EL (cell line): Measurements from ENCODE around the gene CRK.
"Not testable (repeated sequence)": the region's sequence is repeated elsewhere in the genome, so short reads cannot be mapped to it uniquely, and the experiment has no call there.

Experiments used
- DNase-seq: peaks from one replicate; pipeline ENCODE4 v3.0.0-alpha.2; 2016

Gene CRK

GRCh38 chr17:1420163-1420562 lies 35.9 kb downstream of the CRK start:
- DNase-seq: no peak

GRCh38 chr17:1418476-1418875 lies 37.6 kb downstream of the CRK start:
- not testable (repeated sequence) for DNase-seq

DNA sequence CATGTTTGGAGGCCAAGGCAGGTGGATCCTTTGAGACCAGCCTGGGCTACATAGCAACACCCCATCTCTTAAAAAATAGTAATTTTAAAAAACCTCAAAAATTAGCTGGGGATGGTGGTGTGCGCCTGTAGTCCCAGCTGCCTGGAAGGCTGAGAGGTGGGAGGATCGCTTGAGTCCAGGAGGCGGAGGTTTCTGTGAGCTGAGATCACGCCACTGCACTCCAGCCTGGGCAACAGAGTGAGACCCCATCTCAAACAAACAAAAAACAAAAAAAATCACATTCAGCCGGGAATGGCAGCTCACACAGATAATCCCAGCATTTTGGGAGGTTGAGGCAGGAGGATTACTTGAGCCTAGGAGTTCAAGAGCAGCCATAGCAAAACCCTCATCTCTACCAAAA lies 39.6 kb downstream of the CRK start:
- DNase-seq: no peak

DNA sequence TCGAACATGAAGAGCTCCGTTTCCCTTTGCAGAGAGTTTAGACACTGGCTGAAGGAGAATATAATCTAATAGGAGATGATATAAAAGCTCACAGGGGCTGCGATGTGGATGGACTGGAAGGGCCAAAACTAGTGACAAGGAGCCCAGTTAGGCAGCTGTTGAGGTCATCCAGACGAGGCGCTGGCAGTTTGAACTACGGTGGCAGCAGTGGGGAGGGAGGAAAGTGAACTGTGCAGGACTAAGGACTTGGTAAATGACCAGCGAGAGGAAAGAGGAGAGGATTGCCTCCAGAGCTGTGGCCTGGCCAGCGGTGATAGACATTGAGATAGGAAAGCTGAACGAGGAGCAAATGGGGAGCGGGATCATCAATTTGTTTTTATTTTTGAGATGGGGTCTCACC lies 41.4 kb downstream of the CRK start:
- no peak for DNase-seq

DNA sequence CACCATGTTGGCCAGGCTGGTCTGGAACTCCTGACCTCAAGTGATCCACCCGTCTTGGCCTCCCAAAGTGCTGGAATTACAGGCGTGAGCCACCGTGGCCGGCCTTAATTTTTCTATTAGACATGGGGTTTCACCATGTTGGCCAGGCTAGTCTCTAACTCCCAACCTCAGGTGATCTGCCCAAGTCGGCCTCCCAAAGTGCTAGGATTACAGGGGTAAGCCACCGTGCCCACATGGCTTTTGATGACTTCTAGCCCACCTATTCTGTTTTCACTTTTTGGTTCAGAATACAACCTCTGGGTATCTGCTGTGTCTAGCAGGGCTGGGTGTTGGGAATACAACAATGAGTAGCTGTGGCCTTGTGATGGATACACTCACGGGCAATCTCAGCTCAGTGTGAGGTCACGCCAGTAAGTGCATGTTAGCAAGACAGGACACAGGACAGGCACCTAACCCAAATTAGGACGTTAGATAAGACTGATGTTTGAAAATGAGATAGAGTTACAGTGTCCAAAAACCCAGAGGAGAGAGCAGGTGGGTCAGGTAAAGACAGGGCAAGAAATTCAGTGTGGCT lies 41.9 kb downstream of the CRK start:
- DNase-seq: no peak

DNA sequence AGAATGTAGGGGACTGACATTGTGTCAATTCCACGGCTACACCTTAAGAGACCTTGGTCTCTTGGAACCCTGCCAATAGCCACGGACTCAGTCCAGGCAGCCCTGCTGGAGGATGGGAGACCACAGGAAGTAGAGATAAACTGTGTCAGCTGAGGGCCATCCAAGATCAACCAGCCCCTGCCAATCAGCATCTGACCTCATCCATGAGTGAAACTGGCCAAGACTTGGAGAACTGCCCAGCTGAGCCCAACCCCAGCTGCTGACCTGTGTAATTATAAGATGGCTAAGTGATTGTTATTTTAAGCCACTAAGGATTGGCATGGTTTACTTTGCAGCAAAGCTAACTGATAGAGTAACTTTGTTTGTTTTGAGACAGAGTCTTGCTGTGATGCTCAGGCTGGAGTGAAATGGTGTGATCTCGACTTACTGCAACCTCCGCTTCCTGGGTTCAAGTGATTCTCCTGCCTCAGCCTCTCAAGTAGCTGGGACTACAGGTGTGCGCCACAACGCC lies 42.7 kb downstream of the CRK start:
- peak; percentile 87 for DNase-seq

DNA sequence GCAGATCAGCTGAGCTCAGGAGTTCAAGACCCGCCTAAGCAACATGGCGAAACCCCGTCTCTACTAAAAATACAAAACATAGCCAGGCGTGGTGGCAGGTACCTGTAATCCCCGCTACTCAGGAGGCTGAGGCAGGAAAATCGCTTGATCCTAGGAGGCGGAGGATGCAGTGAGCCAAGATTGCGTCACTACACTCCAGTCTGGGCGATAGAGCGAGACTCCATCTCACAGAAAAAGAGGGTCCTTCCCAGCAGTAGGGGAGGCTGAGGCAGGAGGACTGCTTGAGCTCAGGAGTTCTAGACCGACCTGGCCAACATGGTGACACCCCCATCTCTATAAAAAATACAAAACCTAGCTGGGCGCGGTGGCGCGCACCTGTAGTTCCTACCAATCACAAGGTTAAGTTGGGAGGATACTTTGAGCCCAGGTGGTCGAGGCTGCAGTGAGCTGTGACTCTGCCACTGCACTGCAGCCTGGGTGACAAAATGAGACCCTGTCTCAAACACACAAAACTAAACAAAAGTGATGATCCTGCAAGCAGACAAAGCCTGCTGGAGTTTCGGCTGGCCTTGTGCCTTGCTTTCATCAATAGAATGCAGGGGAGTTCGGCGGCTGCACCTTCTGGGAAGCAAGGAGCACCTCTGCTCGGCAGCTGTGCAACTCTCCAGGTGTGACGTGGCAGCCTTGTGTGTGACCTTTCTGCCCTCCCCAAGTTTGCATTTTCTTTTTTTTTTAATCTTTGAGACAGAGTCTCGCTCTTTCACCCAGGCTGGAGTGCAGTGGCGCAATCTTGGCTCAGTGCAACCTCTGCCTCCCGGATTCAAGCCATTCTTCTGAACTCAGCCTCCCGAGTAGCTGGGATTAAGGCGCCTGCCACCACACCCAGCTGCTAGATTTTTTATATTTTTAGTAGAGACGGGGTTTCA lies 43.6 kb downstream of the CRK start:
- no peak for DNase-seq

- DNase-seq: no peak
Observed at GRCh38 chr17:1402262-1402586, 53.8 kb downstream of the CRK start.

- DNase-seq: peak; percentile 98
Observed at GRCh38 chr17:1399679-1400512, 56.1 kb downstream of the CRK start, which contains the start of gene YWHAE. Gene YWHAE, minus strand, starts transcription at chr17:1400222. Its CDS starts 112 bp downstream, at chr17:1400110.

DNA sequence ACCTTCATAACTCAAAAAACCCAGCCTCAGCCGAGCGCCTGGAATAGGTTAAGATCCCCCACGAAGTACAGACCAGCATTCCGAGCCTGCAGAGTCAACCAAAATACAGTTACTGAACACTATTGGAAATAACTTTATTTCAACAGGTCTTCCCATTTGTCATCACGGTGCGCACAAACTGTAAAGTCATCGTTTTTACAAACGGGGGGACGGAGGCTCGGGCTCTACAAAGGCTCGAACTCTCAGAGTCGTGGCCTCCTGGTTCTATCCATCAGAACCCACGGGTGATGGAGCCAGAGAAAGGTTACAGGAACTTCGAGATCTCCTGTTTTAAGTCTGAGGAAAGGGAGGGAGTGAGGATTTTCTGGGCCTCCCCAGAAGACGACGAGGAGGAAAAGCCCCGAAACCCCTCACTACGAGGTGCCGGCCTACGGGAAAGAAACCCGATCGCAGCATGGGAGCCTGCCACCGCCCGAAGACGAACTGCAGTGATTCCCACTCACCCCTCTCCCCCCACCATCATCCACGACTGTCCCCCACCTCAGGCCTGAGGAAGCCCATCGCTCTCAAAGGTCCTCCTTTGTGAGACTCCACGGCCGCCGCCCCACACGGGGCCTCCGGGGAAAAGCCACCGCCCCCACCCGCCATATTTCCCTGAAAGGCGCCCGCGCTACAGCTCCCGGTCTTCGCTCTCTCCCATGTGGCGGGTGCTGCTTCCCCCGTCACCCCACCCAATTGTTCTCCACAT lies 56.9 kb downstream of the CRK start:
- DNase-seq: peak; percentile 39

DNA sequence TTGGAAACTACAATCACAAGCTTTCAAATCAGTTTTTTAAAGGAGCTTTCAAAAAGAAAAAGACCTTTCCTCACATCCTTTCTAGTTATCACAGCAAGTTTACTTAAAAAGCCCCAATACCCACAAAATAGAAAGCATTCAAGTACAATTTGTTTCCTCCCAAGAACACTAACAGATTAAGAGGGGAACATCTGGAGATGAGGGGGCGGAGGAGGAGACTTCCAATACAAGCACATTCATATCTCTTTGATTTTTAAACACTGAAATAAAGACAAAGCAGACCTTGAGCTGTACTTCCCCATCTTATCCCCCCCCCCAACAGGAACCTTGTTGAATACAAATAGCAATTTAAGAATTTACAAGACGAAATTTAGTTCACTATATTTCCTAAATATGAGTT lies 58.0 kb downstream of the CRK start:
- no peak for DNase-seq

GRCh38 chr17:1395876-1396665 lies 60.0 kb downstream of the CRK start:
- not testable (repeated sequence) for DNase-seq

- DNase-seq: no peak
Observed at GRCh38 chr17:1391577-1391976, 64.5 kb downstream of the CRK start.

- DNase-seq: no peak
Observed at GRCh38 chr17:1390432-1391367, 65.3 kb downstream of the CRK start.

DNA sequence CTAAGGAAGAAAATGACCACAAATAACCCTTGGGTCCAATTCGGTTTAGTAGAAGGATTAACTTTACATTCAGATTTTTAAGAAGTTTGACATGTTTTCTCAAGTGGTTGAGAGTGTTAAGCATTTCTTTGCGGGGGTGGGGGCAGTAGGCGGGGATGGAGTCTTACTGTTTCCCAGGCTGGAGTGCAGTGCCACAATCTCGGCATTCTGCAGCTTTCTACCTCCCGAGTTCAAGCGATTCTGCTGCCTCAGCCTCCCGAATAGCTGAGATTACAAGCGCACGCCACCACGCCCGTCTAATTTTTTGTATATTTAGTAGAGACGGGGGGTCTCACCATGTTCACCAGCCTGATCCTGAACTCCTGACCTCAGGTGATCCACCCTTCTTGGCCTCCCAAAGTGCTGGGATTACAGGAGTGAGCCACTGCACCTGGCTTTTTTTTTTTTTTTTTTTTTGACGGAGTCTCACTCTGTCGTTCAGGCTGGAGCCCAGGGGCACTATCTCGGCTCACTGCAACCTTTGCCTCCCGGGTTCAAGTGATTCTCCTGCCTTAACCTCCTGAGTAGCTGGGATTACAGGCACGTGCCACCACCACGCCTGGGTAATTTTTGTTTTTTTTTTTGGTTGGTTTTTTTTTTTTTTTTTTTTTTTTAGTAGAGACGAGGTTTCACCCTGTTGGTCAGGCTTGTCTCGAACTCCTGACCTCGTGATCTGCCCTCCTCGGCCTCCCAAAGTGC lies 68.4 kb downstream of the CRK start:
- not testable (repeated sequence) for DNase-seq

GRCh38 chr17:1386675-1387190 lies 69.3 kb downstream of the CRK start:
- DNase-seq: not testable (repeated sequence)

DNA sequence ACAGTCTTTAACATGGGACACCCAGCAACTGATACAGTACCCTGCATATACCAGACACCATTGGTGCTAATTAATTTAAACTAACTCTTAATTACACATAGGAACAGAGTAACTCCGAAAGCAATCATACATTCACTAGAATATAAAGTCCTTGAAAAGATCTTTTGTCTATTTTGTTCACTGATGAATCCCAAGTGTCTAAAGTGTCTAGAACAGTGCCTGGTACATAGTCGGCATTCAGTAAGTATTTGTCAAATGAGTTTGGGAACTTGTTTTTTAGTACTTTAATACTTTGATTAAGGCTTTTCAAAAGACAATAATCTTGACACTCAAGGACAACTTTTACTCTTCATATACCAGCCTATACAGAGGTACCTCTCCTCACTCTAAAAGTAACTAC lies 69.8 kb downstream of the CRK start:
- DNase-seq: no peak

DNA sequence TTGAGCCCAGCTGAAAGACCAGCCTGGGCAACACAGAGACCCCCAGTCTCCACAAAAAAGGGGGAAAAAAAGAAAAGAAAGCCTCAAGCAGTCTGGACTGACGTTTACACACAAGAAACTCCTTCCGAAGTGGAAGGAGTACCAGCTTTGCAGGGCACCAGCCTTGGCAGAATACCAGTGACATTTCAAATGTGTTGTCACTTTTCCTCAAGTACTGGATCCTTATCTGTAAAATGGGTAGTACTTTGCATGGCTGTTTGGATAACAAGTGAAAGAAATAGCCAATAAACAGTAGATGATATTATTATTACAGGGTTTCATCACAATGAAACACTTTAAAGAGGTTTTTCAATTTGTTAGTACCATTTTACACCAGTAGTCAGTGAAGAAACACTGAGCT lies 70.2 kb downstream of the CRK start:
- DNase-seq: no peak

GRCh38 chr17:1384905-1385435 lies 71.1 kb downstream of the CRK start:
- no peak for DNase-seq
